GM12878 (cell line): ENCODE results near the gene GRIN2D. TPM values are rescaled to one million over a fixed set of nuclear protein-coding genes. Genes with fewer than 3 reads are reported as not detected.

Experiments
- ATAC-seq: fragments of 200-7000 bp; cut with Tn5 transposase; 3 replicates; pipeline ENCODE4 v1.9.1; 2020; ENCODE audit warnings: mild to moderate bottlenecking, moderate library complexity
- BruUV-seq: library from RNA; stranded (reverse); fragments of 400-500 nt; replicated peaks from 2 replicates; lab custom pipeline; 2021; lab: Mats Ljungman, UMichigan
- CTCF ChIA-PET: fragments of 300-600 bp; sonication (Branson Sonifier 250); formaldehyde crosslinking; extraction: SDS; loops from one replicate; lab custom pipeline; 2021; ENCODE audit warnings: inconsistent platforms; lab: Yijun Ruan, JAX
- POLR2A ChIA-PET: fragments of 350-600 bp; formaldehyde crosslinking; extraction: SDS; loops from one replicate; lab custom pipeline; 2021; ENCODE audit warnings: inconsistent platforms; lab: Charles Lee
- RAD21 ChIA-PET: fragments of 300-600 bp; sonication (Branson Sonifier 250); formaldehyde crosslinking; loops from one replicate; lab custom pipeline; 2023; ENCODE audit warnings: antibody characterized with exemption; ENCODE audit not compliant: unreplicated experiment; lab: Charles Lee
- SMC1A ChIA-PET: fragments of 300-600 bp; sonication (Branson Sonifier 250); formaldehyde crosslinking; loops from one replicate; lab custom pipeline; 2023; ENCODE audit not compliant: unreplicated experiment, uncharacterized antibody; lab: Charles Lee
- DNase-seq: peaks from one replicate; pipeline ENCODE4 v3.0.0-alpha.2; 2011; ENCODE audit warnings: low read depth, low spot score
- FAIRE-seq: peaks from 3 replicates; lab custom pipeline; 2011; peaks lifted over from hg19 to GRCh38; lab: Jason Lieb, UNC
- H2AFZ ChIP-seq: 2 replicates; pipeline ENCODE4 v1.6.0; 2011; ENCODE audit warnings: low read depth, low read length, control low read depth; ENCODE audit not compliant: control insufficient read depth
- H3K27ac ChIP-seq: 2 replicates; pipeline ENCODE4 v1.5.1; 2011; ENCODE audit warnings: control low read depth; ENCODE audit not compliant: control insufficient read depth, insufficient read depth
- H3K27me3 ChIP-seq, 2 experiments: replicated peaks in 1 of 2; 2 replicates each; pipeline versions ENCODE4 v1.6.0 to v1.6.1; 2011; ENCODE audit warnings: low read length in 1 of 2; ENCODE audit not compliant: control insufficient read depth in 2 of 2, insufficient read depth in 2 of 2
- H3K36me3 ChIP-seq, 2 experiments: 2 replicates each; pipeline ENCODE4 v1.5.1; 2011; ENCODE audit warnings: low read length in 1 of 2; ENCODE audit not compliant: control insufficient read depth in 2 of 2, insufficient read depth in 2 of 2
- H3K4me1 ChIP-seq: 2 replicates; pipeline ENCODE4 v1.6.1; 2011; ENCODE audit warnings: mild to moderate bottlenecking, low read length, moderate library complexity, mixed read lengths; ENCODE audit not compliant: control insufficient read depth, insufficient read depth
- H3K4me2 ChIP-seq: 2 replicates; pipeline ENCODE4 v1.6.0; 2011; ENCODE audit warnings: control low read depth; ENCODE audit not compliant: control insufficient read depth, insufficient read depth
- H3K4me3 ChIP-seq: fragments of 200-600 bp; sonication (generic); 2 replicates; pipeline ENCODE4 v1.5.1; 2016
- H3K79me2 ChIP-seq: 2 replicates; pipeline ENCODE4 v1.6.0; 2011; ENCODE audit warnings: low read length; ENCODE audit not compliant: control insufficient read depth, insufficient read depth
- H3K9ac ChIP-seq: 2 replicates; pipeline ENCODE4 v1.8.0; 2011; ENCODE audit warnings: low read length, control low read depth, mixed read lengths; ENCODE audit not compliant: control insufficient read depth, insufficient read depth
- H3K9me3 ChIP-seq: replicated peaks from 3 replicates; pipeline ENCODE4 v1.5.1; 2011; ENCODE audit warnings: mild to moderate bottlenecking, low read length; ENCODE audit not compliant: control insufficient read depth, insufficient read depth
- H4K20me1 ChIP-seq: 2 replicates; pipeline ENCODE4 v1.6.0; 2011; ENCODE audit not compliant: control insufficient read depth, insufficient read depth
- ESRRA ChIP-seq: IDR thresholded peaks from 2 replicates; pipeline ENCODE4 v1.6.1; 2012; ENCODE audit warnings: mild to moderate bottlenecking, low read length, improper control_type of control experiment
- GABPA ChIP-seq: IDR thresholded peaks from 2 replicates; pipeline ENCODE4 v1.6.1; 2014; ENCODE audit warnings: antibody characterized with exemption, low read depth, mild to moderate bottlenecking, inconsistent platforms
- HCFC1 ChIP-seq: fragments of 150-350 bp; IDR thresholded peaks from 2 replicates; pipeline ENCODE4 v1.6.1; 2014; ENCODE audit warnings: low read length
- MTA3 ChIP-seq: IDR thresholded peaks from 2 replicates; pipeline ENCODE4 v1.6.1; 2012; ENCODE audit warnings: low read length, inconsistent platforms, borderline replicate concordance
- SIX5 ChIP-seq: IDR thresholded peaks from 2 replicates; pipeline ENCODE4 v1.6.1; 2011; ENCODE audit warnings: mild to moderate bottlenecking, low read depth, low read length, moderate library complexity; ENCODE audit not compliant: severe bottlenecking
- WGBS: methylation state at CpG from one replicate; pipeline ENCODE4 v1.1.6; 2016; ENCODE audit warnings: low lambda C conversion rate; ENCODE audit not compliant: insufficient replicate concordance, insufficient coverage; ENCODE audit errors: missing lambda C conversion rate; 5-methylcytosine and 5-hydroxymethylcytosine counted together
- in situ Hi-C: fragments of 300-500 bp; cut with MboI; formaldehyde crosslinking; loops from 9 replicates; pipeline ENCODE4 v1.14.3; 2018; ENCODE audit warnings: mixed read lengths
- intact Hi-C: fragments of 100-400 bp; cut with micrococcal nuclease; formaldehyde crosslinking; loops from one replicate; pipeline ENCODE4 v1.14.2; 2022; ENCODE audit not compliant: unreplicated experiment
- polyA plus RNA-seq, 11 experiments: library from polyadenylated mRNA; depleted of rRNA in 4 of 11; unstranded in 6 of 11; stranded (reverse) in 5 of 11; fragments of >200 nt; fragmentation: Nextera tagmentation in 4 of 11; fragmentation: Illumina TruSeq in 1 of 11; extraction: Ambion mirVana in 4 of 11; extraction: Trizol in 1 of 11; gene quantifications; 1 replicate in 1 of 11; 2 replicates in 10 of 11; pipeline versions ENCODE4 v1.2.1 to v1.2.3, GENCODE V29; 2011 to 2016; ENCODE audit warnings: inconsistent platforms in 2 of 11, missing spikeins in 2 of 11, low read depth in 1 of 11
- total RNA-seq, 4 experiments: library from RNA; depleted of rRNA in 3 of 4; stranded (reverse); fragments of >200 nt in 3 of 4; fragmentation: Illumina TruSeq in 1 of 4; extraction: Trizol in 1 of 4; gene quantifications; 2 replicates each; pipeline versions ENCODE4 v1.2.1 to v1.2.3, GENCODE V29; 2013 to 2021
- TF ChIP-seq, protein P1 (sequence below): IDR thresholded peaks from 2 replicates; pipeline ENCODE4 v1.6.1; 2011; ENCODE audit warnings: borderline replicate concordance, low read depth, mild to moderate bottlenecking, moderate library complexity, mixed read lengths, low read length; ENCODE audit not compliant: insufficient read depth; ENCODE audit errors: extremely low read length
- TF ChIP-seq, protein P2 (sequence below): IDR thresholded peaks from 2 replicates; pipeline ENCODE4 v1.6.1; 2011; ENCODE audit warnings: low read depth, low read length, improper control_type of control experiment, borderline replicate concordance
- TF ChIP-seq, protein P3 (sequence below): fragments of 450-650 bp; formaldehyde crosslinking; IDR thresholded peaks from 2 replicates; pipeline ENCODE4 v1.4.0; 2022; ENCODE audit warnings: mild to moderate bottlenecking, moderate library complexity

The GRIN2D gene
- total and polyA plus RNA-seq, 10 of the 15 experiments (the other 5 are each of a cell fraction or from before 2014, with no cell fraction given) = 0.03 to 0.38 (median 0.04) TPM; not detected in 3

DNA sequence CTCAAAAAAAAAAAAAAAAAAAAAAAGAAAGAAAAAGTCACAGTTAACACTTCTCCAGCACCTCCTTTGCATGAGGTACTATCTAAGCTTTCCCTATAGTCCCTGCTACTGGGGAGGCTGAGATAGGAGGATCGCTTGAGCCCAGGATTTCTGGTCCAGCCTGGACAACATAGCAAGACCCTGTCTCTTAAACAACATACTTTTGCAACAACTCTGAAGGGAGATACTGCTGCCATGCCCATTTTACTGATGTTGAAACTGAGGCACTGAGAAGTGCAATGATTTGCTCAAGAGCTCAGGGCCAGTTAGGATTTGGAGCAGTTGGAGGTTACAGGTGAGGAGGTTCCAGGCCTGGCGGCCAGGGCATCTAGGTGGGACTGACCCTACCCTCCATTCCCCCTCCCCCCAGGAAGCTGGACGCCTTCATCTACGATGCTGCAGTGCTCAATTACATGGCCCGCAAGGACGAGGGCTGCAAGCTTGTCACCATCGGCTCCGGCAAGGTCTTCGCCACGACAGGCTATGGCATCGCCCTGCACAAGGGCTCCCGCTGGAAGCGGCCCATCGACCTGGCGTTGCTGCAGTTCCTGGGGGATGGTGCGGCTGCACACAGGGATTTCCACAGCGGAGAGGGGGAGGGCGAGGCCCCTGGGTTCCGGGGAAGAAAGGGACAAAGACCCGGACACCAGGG lies 48.0 kb downstream of the GRIN2D start:
- SMC1A ChIA-PET = no interaction called here
- no peak overlapping the region for H3K4me2 ChIP-seq
- POLR2A ChIA-PET = interaction anchor here (0.6 kb wide), 1 partner anchor 175 kb away, joined by 3 read pairs; no protein-coding TSS in a partner anchor
- intact Hi-C loops (no loop called here), in situ Hi-C loops (no loop called here)
- TF ChIP-seq GABPA (no peak), SIX5 (no peak), ESRRA (no peak), HCFC1 (no peak), MTA3 (no peak)
- TF ChIP-seq, protein P1, sequence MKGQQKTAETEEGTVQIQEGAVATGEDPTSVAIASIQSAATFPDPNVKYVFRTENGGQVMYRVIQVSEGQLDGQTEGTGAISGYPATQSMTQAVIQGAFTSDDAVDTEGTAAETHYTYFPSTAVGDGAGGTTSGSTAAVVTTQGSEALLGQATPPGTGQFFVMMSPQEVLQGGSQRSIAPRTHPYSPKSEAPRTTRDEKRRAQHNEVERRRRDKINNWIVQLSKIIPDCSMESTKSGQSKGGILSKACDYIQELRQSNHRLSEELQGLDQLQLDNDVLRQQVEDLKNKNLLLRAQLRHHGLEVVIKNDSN = no peak
- TF ChIP-seq, protein P2, sequence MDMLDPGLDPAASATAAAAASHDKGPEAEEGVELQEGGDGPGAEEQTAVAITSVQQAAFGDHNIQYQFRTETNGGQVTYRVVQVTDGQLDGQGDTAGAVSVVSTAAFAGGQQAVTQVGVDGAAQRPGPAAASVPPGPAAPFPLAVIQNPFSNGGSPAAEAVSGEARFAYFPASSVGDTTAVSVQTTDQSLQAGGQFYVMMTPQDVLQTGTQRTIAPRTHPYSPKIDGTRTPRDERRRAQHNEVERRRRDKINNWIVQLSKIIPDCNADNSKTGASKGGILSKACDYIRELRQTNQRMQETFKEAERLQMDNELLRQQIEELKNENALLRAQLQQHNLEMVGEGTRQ = no peak
- TF ChIP-seq, protein P3, sequence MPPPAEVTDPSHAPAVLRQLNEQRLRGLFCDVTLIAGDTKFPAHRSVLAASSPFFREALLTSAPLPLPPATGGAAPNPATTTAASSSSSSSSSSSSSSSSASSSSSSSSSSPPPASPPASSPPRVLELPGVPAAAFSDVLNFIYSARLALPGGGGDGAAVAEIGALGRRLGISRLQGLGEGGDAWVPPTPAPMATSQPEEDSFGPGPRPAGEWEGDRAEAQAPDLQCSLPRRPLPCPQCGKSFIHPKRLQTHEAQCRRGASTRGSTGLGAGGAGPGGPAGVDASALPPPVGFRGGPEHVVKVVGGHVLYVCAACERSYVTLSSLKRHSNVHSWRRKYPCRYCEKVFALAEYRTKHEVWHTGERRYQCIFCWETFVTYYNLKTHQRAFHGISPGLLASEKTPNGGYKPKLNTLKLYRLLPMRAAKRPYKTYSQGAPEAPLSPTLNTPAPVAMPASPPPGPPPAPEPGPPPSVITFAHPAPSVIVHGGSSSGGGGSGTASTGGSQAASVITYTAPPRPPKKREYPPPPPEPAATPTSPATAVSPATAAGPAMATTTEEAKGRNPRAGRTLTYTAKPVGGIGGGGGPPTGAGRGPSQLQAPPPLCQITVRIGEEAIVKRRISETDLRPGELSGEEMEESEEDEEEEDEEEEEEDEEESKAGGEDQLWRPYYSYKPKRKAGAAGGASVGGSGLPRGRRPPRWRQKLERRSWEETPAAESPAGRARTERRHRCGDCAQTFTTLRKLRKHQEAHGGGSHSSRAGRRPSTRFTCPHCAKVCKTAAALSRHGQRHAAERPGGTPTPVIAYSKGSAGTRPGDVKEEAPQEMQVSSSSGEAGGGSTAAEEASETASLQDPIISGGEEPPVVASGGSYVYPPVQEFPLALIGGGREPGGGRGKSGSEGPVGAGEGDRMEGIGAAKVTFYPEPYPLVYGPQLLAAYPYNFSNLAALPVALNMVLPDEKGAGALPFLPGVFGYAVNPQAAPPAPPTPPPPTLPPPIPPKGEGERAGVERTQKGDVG = no peak
- no peaks in the 10 kb centered on the region for H3K9me3 ChIP-seq
- RAD21 ChIA-PET = no interaction called here
- CTCF ChIA-PET = no interaction called here
- WGBS = 78% methylated on average over 20 of the region's 20 CpGs
- no peak for DNase-seq
- H3K79me2 ChIP-seq = peaks cover 13% of the 10 kb centered on the region
- no TSS peak for BruUV-seq
- no peak for FAIRE-seq
- no peak overlapping the region for H3K9ac ChIP-seq
- peaks cover 0 to 1% of the 10 kb centered on the region in 2 experiments; a peak in 1 of 4 replicates for H3K27me3 ChIP-seq
- H3K27ac ChIP-seq = no peak overlapping the region
- ATAC-seq = no peak
- H3K36me3 ChIP-seq = no peaks in the 10 kb centered on the region
- H2AFZ ChIP-seq = no peak overlapping the region
- no peak overlapping the region for H3K4me3 ChIP-seq
- no peaks in the 10 kb centered on the region for H4K20me1 ChIP-seq
- peaks cover 13% of the 10 kb centered on the region for H3K4me1 ChIP-seq
